ENCODE data around the gene PTPN20.

GRCh38 chr10:47037654-47038425 lies 126.6 kb downstream of the PTPN20 start:
- TF ChIP-seq POLR2A (IDR thresholded peaks at IDR 0.05; ENCODE audit: low read depth, low read length) (no peak), POLR2AphosphoS5 (IDR thresholded peaks at IDR 0.05; ENCODE audit: low read depth, low read length) (no peak), TAF1 (IDR thresholded peaks at IDR 0.05; ENCODE audit: low read depth, low read length) (no peak), PAX5 (IDR thresholded peaks at IDR 0.05; ENCODE audit: insufficient read depth, low read length, severe bottlenecking) (no peak), POU2F2 (IDR thresholded peaks at IDR 0.05; ENCODE audit: low read depth, low read length) (no peak), SPI1 (IDR thresholded peaks at IDR 0.05; ENCODE audit: low read depth, low read length) (no peak)

Measured in GM12891 (cell line).